Suprapubic skin (tissue), 4 donors: ENCODE measurements around the gene DOK1.

Experiments
- POLR2A ChIP-seq, 2 donors: fragments of 450-650 bp; IDR thresholded peaks; one replicate each; pipeline ENCODE4 v1.6.1; 2017; ENCODE audit warnings: antibody characterized with exemption in 2 of 2, mild to moderate bottlenecking in 2 of 2, moderate library complexity in 2 of 2
- POLR2AphosphoS5 ChIP-seq, 3 donors: sonication (generic); formaldehyde crosslinking; IDR thresholded peaks; one replicate each; pipeline ENCODE4 v1.6.1; 2017; ENCODE audit warnings: antibody characterized with exemption in 3 of 3
- TF ChIP-seq, protein P1 (sequence below), 2 donors: fragments of 200-600 bp in 1 of 2; fragments of 450-650 bp in 1 of 2; sonication (generic) in 1 of 2; IDR thresholded peaks; one replicate each; pipeline ENCODE4 v1.5.1; 2016 to 2019; ENCODE audit warnings: antibody characterized with exemption in 2 of 2, mild to moderate bottlenecking in 1 of 2, moderate library complexity in 1 of 2

DNA sequence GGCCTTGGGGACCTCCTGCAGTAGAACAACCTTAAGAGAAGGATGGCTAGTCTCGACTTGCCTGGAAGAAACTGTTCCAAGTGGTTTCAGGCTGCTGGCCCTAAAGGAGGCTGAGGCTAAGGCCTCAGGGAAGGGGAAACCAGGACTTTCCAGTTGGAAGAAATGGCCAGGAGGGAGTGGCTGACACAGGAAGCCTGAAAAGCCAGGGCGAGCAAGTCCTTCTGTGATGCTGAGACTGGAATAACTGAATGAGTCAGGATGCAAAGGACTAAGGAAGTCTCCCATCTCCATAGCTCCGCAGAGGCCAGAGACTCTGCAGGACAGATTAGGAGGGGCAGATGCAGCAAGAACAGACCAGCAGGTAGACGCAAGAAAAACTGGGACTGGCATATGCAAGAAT is 17.4 kb upstream of the DOK1 start:
- TF ChIP-seq, protein P1, sequence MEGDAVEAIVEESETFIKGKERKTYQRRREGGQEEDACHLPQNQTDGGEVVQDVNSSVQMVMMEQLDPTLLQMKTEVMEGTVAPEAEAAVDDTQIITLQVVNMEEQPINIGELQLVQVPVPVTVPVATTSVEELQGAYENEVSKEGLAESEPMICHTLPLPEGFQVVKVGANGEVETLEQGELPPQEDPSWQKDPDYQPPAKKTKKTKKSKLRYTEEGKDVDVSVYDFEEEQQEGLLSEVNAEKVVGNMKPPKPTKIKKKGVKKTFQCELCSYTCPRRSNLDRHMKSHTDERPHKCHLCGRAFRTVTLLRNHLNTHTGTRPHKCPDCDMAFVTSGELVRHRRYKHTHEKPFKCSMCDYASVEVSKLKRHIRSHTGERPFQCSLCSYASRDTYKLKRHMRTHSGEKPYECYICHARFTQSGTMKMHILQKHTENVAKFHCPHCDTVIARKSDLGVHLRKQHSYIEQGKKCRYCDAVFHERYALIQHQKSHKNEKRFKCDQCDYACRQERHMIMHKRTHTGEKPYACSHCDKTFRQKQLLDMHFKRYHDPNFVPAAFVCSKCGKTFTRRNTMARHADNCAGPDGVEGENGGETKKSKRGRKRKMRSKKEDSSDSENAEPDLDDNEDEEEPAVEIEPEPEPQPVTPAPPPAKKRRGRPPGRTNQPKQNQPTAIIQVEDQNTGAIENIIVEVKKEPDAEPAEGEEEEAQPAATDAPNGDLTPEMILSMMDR (IDR thresholded peaks at IDR 0.05), result no peak
- TF ChIP-seq POLR2A (IDR thresholded peaks at IDR 0.05), result no peak
- TF ChIP-seq POLR2AphosphoS5 (IDR thresholded peaks at IDR 0.05), result no peak
